GM19351 (cell line): ENCODE results near the gene NPAS3.

Experiments
- ATAC-seq: cut with Tn5 transposase; IDR thresholded peaks from one replicate; pipeline ENCODE4 v1.9.1; 2021; ENCODE audit warnings: mild to moderate bottlenecking, moderate library complexity; ENCODE audit not compliant: unreplicated experiment

NPAS3 gene

DNA sequence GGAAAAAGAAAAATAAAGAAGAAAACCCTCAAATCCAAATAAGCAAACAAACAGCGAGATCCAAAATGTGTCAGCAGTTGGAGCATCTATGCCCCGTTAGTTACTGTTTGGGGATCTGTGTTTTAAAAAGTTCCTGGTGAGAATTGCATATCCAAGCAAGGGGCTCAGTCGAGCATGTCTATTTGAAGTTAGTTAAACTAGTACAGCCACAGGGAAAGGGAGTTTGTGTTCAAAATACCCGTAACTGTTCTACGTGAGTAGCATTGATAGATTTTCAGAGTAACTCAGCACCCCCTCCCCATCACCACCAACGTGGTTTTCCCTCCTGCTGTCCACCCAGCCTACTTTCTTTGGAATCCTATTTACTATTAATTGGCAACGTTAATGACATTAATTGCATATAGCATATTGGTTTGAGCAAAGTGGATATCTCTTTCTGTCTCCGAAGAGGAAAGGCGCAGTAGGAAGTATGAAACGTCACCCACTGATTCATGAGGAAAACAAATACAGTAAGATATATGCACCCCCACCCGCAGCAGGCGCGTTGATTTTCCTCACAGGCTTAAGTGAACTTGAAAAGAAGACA lies 1.5 kb downstream of the NPAS3 start:
- ATAC-seq, result no peak

DNA sequence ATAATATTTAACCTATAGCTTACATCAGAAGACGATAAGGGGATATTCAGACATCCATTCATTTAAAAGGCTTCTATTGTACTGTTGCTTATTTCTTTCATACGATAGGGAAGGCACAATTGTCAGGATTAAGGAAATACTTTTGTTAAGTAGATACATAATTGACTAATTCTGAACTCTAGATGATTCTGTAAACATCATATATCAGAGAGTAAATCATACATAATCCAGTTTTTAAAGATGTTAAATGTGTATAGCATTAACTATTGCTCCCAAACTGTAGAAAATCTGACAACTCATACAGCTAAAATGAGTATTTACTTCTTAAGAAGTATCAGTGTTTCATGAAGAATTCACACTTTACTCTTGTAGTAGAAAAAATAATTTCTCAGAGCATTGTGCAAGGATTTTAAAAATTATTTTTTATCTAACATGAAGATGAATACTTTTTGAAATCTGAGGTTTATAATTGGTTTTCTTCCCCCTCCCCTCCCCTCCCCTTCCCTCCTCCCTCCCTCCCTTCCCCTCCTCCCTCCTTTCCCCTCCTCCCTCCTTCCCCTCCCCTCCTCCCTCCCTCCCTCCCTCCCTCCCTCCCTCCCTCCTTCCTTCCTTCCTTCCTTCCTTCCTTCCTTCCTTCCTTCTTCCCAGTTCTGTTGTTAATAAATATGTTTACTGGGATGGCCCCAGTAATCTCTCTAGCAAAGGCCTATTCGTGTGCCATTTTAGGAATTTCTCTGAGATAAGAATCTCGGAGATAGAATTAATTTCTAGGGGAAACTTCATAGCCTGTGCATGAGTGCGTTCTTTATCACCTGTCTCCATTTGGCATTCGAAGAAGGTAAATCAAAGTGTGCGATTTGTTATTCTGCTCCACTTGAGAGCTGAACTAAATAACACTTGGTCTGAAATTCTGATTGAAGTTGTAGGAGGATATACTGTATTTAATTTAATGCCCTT lies 2.3 kb downstream of the NPAS3 start:
- ATAC-seq, result no peak

DNA sequence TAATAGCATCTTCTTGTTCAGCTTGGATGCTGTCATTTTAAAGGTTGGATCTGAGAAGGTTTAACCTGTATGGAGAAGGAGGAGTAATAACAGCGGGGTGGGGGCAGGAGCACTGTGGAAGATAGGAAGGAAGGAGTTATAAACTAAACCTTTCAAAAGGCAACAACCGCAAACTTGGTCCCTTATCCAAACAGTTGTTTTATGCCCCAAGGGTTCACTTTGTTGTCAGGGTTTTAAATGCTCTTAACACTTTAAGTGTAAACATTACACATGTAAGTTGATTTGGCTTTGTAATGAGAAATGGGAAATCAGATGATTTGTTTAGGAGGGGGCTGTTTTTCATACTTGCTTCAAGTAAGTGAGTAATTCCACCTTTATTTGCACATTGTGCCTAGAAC lies 3.0 kb downstream of the NPAS3 start:
- no peak for ATAC-seq

DNA sequence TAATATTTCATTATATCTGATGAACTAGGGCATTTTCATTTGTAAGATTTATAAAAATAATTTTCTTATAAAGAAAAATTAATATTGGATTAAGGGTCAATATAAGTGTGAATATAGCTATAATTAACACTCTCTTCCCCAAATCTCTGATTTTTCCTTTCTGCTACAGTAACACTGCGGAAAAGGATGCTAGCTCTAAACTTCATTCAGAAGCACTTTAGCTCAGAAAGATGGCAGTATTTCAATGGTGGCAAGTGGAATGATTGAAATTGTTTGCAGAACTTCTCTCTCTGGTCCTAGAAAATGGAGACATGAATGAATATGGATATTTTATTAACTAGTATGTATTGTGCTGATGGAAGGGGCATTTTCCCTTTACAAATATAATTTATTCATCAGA lies 8.4 kb downstream of the NPAS3 start:
- ATAC-seq, result no peak

DNA sequence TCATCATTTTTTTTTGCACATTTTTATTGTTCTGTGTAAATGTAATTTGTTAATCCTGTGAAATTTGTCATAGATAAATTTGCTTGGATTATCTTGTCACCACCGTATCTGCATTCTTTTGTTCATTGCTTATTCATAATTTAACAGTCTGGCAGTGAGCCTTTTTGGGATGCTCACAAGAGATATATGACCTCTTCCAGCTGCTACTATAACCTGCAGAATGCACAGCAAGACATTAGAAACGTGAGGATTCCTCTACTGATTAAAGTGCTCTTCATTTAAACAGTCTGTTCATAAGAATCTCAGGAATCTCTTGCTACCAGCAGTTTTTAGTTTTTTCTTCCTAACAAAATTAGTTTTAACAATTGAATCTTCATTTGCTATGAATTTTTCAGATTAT lies 9.1 kb downstream of the NPAS3 start:
- ATAC-seq, result no peak

DNA sequence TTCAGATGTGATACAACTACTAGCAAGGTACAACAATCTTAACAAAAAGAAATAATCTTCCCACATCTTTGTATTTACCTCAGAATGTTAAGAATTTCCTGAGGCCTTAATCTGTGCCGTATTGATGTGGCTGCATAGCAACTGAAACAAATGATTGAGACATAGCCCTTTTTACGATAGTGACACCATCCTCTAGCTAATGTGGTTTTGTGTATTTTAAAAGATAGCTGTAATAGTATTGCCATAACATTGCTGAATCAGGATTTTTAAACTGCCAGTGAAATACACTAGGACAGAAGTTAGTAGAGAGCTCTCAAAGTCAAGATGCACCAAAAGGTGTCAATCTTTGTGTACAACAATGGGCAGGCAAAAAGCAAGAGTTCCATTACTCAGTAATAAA lies 11.9 kb downstream of the NPAS3 start:
- ATAC-seq, result no peak

DNA sequence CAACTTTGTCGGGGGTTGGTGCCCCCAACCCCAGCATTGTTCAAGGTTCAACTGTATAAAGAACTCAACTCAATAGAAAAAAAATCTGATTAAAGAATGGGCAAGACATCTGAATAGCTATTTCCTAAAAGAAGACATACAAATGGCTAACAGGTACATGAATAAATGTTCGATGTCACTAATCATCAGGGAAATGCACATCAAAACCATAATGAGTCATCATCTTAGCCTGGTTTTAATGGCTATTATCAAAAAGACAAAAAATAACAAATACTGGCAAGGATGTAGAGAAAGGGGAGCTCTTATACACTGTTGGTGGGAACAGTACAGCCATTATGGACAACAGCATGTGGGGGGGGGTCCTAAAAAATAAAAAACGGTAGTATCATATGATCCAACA lies 28.7 kb downstream of the NPAS3 start:
- no peak for ATAC-seq

DNA sequence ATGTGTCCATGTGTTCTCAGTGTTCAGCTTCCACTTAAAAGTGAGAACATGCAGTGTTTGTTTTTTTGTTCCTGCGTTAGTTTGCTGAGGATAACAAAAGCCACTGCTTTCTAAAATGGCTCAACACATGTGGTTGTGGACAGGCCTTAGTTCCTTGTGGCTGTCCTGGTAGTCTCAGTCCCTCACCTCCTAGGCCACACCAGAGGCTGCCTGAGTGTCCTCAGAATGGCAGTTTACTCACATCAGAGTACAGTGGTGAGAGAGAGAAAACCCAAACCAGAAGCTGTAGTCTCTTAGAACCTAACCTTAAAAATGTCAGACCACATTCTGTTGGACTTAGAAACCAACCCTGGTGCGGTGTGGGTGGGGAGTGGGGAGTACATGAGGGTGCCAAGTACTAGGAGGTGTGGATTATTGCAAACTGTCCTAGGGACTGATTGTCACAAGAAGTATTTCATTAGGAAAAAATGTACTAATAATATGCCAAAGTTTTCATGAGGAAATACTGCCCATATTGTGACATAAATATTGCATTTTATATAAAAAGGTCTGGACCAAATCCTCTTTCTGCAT lies 30.4 kb downstream of the NPAS3 start:
- ATAC-seq, result no peak

DNA sequence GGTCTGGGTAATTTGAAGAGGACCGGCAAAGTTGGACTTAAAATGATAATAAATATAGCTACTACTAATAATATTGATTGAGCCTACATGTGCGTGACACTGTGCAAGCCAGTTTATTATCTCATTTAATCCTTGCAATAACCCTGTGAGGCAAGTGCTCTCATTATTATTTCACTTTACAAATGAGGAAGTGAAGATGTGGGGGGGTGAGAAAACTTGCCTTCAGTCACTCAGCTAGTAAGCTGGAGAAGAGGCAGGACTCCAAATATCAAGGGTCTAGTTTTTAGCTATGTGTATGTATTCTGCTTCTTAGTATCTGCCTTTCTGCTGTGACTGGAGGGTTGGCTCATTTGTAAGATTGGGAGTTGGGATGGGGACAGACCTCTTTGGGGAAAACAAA lies 39.2 kb downstream of the NPAS3 start:
- ATAC-seq, result no peak

DNA sequence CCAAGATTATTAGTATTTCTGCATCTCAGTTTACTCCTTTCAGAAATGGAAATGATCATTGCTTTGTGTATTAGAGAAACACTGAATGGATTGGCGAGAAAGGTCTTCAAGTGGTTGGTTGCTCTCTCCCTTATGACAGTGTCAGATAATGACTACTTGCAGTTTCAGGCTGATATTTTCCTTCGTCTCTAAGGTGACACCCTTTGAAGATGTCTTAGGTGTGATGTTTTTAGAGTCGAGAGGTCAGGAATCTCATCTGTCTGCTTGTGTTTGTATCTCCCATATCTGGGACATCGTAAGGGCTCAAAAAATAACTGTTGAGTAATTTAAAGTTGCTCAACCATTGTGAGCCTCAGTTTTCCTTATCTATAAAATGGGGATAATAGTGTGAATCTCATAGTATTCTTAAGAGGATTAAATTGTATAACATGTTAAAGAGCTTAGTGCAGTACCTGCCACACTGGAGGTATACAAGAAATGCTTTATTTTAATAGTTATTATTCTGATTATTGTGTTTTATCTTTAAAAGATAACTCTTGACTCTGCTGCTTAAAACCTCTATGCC lies 40.1 kb downstream of the NPAS3 start:
- ATAC-seq, result no peak

DNA sequence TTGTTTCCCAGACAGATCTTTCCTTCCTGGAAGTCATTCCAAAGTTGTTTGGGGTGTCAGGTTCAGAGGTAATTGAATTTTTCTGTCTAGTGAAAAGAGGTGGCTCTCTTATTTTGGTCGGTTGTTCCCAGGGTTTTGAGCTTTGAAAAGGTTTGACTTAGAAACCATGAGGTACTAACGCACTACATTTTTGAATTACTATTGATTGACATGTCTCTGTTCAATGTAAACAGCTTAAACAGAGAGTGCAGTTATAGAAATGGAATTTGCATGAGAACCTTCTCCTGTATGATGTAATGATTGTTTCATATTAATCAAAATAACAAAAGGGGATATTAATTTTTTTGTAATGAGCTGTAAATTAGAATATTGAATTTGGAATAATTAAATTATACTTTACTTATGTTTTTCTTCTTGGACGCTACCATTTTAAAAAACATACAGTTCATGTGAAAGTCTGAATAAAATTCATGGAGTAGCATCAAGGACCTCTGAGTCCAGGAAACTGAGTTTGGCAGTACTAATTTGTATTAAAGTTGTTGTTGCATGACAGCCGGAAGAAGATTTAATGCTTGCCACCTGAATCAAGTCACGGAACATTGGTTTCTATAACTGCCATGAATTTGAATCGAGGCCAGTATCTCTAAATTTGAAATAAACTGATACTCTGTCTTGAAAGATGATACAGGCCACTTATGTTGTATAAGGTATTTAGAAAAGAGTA lies 41.7 kb downstream of the NPAS3 start:
- ATAC-seq, result no peak

DNA sequence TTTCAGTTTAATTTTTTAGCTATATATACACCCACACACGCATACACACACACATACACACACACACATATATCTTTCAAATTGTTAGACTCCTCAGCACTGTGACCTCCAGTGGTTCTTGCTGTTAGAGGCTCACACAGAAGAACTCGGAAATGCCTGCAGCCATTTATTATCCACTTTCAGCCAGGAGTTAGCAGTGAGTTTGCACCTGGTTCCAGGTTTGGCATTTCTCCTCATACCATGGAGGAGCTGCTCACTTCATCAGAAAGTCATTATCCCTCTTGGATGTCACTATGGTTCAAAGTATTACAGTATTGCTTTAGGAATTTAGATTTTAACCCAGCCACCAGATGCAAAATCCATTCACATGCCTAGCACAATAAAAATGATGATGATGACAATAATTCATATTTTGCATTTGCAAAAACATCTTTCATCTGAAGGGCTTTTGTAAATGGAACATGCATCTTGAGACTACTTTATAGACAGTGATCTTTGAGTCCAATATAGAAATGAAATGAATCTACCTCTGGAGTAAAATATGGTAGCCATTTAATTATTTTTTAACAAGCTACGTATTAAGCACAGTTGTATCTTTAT lies 42.3 kb downstream of the NPAS3 start:
- ATAC-seq, result no peak

DNA sequence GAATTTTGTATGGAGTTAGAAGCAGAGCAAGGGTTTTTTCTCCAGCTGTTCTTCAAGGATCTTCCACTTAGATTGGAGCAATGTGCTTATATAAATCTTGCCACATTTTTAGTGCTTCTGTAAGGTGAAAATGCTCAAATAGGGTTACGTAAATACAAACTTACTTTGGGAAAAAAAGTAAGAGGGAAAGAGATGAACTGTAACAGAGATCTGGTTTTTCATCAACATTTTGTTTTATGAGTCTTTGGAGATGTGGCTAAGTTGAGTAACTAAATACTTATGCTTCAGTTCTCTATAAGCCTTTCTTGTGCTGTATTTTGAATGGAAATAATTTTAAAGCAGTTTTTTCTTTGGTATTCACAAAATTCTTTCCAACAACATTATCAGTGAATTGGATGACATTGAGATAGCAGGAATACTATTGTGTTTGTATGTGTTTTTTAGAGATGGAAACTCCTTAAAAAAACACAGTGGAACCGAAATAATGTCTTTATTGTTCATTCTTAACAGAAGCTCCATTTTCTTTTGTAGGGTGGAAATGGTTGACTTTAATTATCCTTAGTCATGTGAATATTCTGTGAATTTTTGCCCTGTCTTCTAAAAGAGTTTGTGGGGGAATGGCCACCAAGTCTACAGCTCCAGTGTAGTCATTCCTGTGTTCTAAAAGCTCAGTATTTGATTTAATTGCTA lies 45.7 kb downstream of the NPAS3 start:
- no peak for ATAC-seq

DNA sequence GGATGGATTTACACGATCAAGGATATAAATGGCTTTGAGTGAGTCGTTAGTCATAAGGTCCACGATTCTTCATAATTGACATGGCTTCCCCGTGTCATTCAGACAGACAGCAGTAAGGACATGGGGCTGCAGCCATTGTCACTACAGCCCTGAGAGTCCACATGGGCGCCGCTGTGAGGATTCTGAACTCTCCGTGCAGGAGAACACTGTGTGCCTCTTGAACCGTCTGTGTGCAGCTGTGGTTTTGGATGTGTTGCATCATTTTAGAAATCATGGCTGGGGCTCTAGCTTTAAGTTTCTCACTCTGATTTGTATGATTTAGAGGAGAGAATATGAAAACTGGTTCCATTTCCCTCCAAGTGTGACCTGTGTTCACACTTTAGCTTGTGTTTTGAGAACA lies 47.2 kb downstream of the NPAS3 start:
- no peak for ATAC-seq

DNA sequence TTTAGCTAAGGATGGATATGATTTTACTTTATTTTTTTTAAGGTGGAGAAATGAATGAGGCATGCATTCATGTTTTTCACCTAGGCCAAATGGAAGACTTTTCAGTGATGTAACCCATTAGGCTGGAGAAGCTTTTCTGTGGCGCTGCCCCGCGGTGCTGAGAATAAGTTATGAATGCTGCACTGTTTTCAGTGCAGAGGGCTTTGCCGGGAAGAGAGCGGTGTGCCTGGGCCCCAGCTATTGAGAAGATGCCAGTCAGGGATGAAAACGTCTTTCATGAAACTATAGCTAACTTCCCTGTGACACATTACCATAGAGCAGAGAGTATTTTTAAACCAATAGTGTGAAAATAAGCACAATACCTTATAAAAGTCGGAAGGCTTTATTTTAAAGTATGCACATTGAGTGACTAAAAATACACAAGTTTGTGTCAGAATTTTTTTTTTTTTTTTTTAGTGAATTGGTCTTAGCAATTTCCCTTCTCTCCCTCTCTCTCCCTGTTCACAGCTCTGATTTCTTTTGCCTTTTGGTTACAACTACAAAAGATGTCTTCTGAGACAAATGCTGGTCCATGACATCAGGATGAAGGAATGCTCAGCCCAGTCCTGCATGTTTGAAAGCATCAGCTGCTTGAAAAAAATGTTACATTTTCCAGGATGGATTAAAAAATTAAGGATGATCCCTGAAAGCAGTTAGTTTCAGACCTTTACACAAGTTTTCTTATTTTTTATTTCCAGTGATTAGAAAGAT lies 48.3 kb downstream of the NPAS3 start:
- no peak for ATAC-seq

DNA sequence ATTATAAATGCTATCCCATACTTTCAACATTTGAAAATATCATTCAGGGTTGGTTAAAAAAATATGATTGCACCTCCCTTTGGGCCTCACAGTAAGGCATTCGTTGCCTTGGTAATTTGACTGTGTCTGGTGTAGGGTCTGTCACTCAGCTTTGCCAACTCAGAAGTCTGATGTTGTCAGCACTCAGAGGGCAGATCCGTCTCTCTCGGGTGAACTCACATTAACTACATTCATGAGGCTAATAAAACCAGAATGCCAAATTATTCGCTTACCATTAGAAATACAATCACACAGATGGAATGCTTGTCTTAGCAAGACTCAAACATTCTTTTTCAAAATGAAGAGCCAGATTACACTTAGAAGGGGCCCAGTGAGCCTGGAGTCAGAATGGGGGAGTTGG lies 53.0 kb downstream of the NPAS3 start:
- no peak for ATAC-seq

DNA sequence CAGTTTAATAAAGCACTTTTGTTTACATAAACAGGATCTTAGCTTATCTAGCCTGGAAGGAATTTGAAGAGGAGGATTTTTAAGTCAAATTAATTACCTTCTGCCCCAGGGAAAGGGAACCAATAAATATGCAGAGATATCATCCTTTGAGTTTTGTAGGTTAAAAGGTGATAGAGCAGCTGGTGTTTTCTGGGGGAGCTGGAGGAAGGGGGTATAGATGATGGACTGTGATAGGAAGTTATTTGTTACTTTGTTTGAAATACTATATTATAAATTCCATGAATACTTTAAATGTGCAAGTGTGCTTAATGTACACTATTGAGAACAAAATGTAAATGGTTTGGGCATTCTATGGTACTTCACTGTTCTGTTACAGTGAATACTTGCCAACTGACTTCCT lies 55.2 kb downstream of the NPAS3 start:
- no peak for ATAC-seq

DNA sequence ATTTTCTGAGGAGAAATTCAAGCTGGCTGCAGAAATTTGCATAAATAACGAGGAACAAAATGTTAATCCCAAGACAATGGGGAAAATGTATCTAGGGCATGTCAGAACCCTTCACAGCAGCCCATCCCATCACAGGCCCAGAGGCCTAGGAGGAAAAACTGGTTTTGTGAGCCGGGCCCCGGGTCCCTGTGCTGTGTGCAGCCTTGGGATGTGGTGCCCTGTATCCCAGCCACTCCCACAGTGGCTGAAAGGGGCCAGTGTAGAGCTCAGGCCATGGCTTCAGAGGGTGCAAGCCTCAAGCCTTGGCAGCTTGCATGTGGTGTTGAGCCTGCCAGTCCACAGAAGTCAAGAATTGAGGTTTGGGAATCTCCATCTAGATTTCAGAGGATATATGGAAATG lies 57.7 kb downstream of the NPAS3 start:
- ATAC-seq, result no peak

DNA sequence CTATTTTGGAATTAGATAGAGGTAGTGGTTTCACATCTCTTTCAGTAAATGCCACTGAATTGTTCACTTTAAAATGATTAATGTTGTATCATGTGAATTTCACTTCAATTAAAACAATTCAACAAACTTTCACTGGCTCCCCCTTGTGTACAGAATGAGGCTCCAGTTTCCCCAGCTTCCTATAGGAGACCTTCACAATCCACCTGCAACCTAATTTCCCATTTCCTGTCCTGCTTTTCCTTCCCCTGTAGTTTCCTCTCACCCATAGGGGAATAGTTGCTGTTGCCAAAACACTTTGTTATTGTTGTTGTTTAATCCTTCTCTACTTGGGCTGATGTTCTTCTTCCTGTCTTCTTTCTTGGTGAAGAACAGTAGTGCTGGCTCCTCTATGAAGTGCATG lies 59.8 kb downstream of the NPAS3 start:
- ATAC-seq, result no peak

DNA sequence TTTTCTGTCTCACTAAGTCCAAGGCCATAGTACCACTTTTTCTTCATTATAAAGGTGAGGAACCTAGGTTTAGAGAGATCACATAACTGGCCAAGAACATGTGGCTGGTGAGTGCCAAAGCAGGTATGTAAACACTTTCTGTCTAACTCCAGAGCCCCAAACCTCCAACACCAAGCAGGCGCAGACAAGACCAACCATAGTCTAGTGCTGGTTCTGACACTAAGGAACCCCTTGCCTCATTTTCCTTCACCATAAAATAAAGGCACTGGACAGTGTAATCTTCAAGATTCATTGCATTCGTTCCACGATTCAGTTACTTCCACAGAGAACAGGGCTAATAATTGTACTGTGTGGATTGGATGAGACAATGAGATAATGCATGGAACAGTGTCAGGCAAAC lies 71.0 kb downstream of the NPAS3 start:
- no peak for ATAC-seq
